Embryonic facial prominence (tissue), 1 donor: ENCODE results near the gene ST3GAL2.
"Not testable (repeated sequence)": the region's sequence is repeated elsewhere in the genome, so short reads cannot be mapped to it uniquely, and the experiment has no call there.

ENCODE experiments used
- DNase-seq: peaks from one replicate; pipeline ENCODE4 v3.0.0-alpha.2; 2016; ENCODE audit errors: extremely low spot score

Gene ST3GAL2

DNA sequence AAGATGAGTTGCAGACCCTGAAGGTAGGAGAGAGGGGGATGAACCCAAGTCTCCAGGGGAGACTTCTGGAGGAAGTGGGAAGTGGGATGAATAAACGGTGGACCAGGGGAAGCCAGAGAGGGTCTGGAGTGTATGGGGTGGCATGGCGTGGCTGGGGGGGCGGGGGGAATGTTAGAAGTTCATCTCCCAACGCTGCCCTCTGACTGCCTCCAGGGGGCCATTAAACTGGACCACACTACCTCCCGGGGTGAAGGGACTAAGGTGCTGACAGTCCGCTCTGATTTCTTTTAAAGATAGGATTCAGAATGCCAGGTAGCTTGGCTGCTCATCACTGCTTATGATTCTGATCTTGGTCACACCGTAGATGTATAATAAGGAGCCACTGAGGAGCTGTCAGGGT, 21.2 kb downstream of the ST3GAL2 start:
- no peak for DNase-seq

DNA sequence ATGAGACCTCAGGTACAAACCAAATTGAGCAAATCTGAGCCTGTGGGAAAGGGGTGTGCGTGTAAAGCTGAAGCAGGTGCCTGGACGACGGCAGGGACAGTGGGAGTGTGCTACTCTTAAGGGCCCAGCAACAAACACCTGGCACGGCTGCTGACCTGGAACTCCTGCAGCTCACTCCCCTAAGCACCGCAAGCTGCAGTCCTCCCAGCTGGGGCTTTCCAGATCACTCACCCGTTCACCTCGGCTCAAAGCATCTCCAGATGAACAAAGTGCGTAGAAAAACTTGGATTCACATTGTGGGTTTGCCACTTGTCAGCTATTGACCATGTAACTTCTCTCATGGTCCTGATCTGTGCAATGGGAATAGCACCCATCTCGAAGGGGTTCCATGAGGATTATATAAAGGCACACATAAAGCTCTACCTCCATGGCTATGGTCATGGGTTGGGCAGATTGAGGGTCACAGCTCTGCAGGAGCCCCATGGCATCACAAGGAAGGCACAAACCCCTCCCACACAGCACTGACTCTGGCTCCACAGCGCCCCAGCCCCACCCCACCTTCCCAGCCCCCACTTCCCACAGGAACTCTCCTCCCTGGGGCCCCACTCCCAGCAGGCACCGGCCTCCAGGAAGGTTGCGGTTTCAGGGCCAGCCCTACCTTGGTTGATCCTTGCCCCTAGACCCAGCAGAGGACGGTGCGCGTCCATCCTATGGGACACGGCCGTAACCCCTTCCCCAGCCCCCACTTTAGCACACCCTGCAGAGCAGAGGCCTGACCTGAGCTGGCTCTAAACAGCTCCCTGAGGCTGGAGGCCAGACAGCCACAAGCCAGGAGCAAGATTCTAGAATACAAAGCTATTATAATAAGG, 21.9 kb downstream of the ST3GAL2 start:
- no peak for DNase-seq

DNA sequence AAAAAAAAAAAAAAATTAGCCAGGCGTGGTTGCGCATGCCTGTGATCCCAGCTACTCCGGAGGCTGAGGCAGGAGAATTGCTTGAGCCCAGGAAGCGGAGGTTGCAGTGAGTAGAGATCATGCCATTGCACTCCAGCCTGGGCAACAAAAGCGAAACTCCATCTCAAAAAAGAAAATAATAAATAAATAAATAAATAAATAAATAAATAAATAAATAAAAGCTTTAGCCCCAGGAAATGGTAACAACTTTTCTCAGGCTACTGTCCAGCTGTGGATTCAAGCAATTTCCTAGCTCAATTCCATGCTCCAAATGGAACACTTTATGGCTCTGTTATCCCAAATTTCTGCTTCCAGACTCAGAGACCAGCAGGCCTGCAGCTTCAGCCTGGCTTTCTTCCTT, 25.3 kb downstream of the ST3GAL2 start:
- DNase-seq, result not testable (repeated sequence)

DNA sequence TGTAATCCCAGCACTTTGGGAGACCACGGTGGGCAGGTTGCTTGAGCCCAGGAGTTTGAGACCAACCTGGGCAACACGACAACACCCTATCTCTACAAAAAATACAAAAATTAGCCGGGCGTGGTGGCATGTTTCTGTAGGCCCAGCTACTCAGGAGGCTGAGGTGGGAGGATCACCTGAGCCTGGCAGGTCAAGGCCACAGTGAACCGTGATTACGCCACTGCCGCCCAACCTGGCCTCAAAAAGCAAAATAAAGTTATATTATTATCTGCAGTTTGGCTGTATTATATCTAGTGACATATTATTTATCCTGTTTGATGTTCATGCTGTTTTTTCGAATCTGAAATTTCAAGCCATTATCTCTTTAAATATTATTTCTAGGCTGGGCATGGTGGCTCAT, 26.5 kb downstream of the ST3GAL2 start:
- DNase-seq, result no peak

DNA sequence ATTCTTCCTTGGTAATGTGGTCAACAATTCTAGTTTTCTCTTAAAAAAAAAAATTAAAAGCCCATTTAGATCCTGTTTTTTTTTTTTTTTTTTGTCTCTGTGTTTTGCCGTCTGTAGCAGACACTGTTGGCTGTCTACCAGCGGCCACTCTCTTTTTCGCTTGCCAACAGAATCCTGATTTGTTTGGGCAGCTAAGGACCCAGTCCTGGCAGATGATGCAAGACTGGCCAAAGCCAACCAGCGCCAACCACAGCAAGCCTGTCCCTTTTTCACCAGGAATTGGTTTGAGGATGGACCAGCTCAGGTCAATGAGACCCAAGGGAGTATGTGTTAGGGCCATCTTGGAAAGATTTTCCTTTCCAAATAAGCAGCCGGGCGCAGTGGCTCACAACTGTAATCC, 28.2 kb downstream of the ST3GAL2 start:
- no peak for DNase-seq

DNA sequence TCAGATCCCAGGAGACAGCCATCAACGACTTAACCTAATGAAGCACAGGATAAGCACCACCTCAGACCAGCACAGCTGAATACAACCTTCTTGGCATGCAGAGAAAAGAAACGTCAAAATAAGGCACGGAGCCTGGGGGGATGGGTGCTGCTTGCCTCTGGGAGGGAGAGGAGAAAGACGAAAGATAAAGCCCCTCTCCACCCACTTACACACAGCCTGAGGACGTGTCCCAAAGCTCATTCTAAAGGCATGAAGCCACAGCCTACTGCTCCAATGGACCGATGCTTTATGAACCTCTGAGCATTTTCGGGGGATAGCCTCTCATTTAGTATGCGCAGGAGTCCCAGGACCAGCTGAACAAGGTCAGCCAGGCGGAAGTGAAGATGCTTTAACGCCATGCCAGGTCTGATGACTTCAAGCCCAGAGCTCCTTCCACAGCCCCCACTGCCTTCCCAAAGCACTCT, 31.1 kb downstream of the ST3GAL2 start:
- DNase-seq, result no peak

DNA sequence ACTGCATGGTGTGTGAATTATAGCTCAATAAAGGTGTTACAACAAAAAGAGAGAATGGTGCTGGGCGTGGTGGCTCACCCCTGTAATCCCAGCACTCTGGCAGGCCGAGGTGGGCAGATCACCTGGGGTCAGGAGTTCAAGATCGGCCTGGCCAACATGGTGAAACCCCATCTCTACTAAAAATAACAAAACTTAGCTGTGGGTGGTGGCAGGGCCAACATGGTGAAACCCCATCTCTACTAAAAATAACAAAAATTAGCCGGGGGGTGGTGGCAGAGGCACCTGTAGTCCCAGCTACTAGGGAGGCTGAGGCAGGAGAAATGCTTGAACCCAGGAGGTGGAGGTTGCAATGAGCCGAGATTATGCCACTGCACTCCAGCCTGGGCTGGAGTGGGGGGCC, 32.8 kb downstream of the ST3GAL2 start:
- DNase-seq, result not testable (repeated sequence)

DNA sequence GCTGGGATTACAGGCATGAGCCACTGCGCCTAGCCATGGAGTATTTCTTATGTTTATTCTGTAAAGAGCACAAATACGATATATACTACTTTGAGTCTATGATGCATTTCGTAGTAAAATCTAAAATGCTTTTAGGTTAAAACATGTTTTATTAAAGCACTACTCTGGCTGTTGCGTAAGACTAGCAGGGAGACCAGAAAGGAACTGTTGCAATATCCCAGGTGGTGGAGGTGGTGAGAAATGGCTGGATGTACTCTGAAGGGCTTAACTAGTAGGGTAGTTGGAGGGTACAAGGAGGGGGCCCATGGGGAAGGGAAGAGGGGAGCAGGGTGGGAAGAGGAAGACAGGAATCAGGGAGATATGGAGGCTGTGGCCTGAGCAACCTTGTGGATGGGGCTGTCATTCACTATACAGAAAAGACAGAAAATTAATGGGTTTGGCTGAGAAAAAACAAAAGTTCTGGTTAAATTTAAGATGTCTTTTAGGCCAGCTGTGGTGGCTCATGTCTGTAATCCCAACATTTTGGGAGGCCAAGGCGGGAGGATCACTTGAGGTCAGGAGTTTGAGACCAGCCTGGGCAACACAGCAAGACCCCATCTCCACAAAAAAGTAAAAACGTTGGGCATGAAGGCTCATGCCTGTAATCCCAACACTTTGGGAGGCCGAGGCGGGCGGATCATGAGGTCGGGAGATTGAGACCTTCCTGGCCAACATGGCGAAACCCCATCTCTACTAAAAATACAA, 35.8 kb downstream of the ST3GAL2 start:
- DNase-seq, result no peak

DNA sequence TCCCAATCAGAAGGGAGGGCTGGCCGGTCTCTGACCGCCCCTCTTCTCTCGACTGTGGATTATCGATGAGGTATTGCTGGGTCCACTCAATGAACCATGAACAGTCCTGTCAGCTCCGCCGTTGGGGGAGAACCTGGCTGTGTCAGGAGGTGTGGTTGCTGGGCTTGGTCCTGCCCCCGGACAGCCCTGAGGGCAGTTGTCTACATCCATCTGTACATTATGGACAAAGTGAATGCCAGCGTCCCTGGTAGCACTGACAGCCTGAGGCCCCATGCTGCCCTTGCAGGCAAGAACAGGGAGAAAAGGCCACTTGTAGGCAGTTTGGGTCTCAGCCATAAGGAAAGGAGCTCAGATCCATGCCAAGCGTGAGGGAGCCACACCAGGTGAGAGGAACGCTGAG, 38.9 kb downstream of the ST3GAL2 start:
- DNase-seq, result no peak

DNA sequence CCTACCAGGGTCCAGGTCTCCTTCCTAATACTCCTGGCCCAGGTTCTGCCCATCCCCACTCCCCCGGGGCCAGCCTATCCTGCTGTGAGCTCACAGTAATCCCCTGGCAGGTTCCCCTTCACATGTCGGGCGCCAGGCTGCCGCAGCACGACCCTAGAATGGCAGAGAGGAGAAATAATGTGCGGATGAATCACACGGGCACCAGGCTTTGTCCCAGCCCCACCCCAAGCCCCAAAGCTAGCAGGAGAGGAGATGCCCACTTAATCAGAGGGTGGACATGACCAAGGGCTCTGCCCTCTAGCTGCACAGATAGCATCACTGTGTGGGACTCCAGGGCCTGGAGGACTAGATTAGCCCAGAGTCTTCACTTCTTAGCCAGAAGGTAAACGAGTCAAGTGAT, 39.5 kb downstream of the ST3GAL2 start:
- no peak for DNase-seq

DNA sequence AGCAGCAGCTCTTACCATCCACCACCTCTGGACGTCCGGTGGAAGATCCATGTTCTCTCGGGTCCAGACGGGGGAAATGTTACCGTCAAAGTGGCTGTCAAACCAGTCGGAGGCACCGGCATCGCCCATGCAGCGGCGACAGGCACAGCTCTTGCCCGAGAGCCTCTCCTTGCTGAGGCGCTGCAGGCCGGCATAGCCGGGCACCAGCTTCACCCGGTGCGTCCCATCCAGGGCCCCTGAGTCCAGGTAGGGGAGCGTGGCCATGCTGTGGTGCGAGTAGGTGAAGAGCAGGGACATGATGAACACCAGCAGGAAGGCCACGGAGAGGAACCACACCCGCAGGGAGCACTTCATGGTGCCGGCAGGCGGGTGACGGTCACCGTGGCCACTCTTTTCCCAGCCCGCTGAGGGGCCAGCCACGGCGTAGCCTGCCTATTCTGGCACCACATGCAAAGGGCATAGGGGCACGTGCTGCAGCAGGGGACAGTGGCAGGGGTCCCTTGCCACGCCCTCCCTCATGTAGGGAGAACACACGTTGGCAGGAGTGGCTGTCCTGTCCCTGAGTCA, 40.6 kb downstream of the ST3GAL2 start:
- no peak for DNase-seq

DNA sequence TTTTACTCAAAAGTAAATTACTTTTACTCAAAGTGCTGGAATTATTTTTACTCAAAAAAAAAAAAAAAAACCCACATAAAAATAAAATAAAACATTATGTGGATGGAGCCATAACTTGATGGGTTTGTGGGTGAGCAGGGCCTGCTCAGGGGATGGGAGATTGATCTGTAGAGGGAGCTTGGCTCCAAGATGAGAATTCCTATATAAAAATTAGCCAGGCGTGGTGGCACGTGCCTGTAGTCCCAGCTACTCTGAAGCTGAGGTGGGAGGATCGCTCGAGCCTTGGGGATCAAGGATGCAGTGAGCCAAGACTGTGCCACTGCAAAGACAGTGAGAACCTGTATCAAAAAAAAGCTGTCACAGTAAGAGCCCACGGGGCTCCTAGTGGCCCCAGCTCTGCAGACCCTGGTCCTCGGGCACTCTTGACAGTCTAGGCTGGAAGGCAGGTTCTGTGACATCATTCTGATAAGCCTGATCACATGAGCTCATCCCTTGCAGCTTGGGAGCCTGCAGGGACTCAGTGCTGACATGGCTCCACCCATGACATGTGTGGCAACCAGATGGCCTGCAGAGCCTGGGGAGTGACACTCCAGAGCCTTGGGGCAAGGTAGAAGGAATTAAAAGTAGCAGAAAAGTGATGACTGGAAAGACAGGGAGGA, 42.5 kb downstream of the ST3GAL2 start:
- DNase-seq, result no peak

DNA sequence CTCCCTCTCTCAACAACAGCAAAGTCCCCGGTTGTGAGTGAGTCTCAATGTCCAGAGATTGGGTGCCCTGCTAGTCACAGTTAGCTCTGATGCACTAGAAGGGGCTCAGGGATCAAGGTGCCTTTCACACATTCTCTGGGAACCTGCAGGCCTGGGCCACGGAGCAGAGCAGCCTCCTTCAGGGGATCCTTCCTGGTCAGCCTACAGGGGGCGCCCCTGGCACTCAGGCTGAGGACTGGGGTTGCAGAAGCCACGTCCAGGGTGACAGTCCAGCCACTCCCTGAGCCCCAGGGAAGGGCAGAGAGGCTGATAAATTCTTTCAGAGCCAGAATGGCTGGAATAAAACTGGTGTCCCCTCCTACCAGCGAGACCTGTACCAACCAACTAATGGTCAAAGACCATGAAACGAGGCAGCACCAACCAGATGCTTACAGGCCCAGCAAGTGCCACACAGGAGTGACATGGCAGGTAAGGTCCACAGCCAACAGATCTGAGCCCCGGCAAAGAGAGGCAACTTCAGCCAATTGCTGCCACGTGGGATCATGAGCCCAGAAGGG, 43.5 kb downstream of the ST3GAL2 start:
- DNase-seq, result no peak

DNA sequence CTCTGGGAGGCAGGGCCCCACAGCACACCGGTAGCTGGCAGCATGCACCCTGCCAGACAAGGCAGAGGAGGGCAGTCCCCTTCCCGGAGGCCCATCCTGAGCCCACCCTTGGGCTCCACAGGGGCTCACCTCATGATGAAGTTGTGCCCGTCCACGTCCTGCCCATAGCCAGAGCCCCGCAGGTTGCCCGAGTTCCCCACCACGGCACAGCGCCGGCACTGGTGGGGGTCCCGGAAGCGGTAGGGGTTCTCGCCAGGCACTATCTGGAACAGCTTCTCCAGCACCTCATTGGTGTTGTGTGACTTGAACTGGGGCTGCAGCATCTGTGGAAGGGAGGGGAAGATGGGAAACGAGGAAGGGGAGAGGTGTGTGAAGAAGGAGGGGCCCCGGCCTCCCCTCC, 44.0 kb downstream of the ST3GAL2 start:
- DNase-seq, result no peak

DNA sequence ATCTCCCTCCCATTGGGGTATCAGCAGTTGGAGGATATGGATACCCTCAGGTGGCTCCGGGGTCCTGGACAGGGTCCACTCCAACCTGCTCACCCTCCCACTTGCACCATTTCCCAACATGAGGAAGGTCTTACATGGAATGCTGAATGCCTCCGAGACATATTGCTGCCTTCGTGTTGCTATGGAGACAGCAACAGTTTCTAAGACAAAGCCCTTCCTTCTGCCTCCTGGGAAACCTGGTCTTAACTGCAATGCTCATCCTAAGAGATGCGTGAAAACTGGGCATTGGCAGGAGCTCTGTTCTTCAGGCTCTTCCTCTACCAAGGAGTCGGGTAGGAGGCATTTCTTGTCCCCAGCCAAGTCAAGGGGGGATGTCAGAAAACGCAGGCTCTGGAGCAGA, 45.2 kb downstream of the ST3GAL2 start:
- no peak for DNase-seq

DNA sequence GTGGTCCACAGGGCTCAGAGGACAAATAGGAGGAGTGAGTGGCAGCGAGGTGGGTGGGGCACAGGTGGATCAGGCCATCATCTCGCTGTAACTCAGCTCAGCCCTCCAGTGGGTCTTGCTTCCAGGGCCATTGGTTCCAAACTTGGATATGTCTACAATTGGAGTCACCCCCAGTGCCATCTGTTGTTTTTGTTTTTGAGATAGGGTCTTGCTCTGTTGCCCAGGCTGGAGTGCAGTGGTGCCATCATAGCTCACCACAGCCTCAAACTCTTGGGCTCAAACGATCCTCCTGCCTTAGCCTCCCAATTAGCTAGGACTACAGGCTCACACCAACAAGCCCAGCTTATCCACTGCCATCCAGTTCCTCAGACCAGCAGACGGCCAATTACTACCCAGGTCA, 46.3 kb downstream of the ST3GAL2 start:
- no peak for DNase-seq

DNA sequence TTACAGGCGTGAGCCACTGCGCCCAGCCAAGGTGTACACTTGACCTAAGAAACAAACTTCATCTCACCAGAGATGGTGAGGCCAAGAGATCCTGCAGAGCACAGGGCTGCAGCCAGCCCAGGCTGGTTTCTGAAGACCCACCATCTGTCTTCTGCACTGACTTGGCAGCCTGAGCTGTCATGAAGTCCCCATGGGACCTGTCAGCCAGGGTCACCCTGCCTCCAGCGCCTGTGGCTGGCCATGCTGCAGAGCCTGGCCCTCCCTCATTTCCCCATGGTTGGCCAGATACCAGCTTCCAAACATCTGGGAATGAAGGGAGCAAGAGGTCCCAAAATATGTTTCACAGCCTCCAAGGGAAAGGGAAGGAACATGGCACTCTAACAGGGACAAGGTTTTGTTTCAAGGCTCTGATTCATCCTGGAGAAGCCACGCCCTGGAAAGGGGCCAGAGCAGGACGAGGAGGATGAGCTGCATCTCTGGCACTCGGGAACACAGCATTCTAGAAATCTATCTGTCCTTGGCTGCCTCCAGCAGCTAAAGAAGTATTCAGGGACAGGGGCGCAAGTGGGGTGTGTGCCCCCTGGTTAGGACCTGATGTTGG, 46.9 kb downstream of the ST3GAL2 start:
- DNase-seq, result no peak

DNA sequence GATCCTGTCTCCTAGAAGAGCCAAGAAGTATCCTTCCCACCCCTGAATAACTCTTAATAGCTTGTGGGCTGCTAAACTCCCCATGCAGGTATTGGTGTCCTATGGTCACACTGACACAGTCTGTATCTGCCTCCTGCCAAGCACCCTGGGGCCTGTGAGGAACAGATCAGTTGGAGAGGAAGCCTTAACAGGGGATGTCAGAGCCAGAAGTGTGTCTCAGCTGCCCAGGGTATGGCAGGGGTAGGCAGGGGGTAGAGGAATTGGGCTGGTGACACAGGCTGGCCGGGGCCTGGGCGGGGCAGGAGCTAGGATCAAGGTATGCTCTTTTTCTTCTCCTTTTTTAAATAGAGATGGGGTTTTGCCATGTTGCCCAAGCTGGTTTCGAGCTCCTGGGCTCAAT, 47.5 kb downstream of the ST3GAL2 start:
- DNase-seq, result no peak

DNA sequence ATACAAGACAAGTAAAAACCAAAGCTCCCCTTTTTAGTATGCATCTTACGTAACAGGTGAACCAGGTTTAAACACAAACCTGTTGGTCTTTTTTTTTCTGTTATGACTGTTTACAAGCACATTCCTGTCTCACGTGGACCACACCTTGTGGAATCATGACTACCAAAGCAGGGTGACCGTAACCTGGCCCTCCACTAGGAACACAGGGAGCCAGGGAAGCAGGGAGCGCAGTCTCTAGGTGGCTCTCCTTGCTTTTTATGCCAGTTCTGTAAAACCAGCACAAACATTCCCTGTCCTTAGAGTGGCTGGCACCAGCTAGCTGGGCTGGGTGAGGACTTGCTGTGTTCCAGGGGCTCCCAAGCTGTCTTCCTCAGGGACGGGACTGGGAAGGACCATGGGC, 48.1 kb downstream of the ST3GAL2 start:
- no peak for DNase-seq

DNA sequence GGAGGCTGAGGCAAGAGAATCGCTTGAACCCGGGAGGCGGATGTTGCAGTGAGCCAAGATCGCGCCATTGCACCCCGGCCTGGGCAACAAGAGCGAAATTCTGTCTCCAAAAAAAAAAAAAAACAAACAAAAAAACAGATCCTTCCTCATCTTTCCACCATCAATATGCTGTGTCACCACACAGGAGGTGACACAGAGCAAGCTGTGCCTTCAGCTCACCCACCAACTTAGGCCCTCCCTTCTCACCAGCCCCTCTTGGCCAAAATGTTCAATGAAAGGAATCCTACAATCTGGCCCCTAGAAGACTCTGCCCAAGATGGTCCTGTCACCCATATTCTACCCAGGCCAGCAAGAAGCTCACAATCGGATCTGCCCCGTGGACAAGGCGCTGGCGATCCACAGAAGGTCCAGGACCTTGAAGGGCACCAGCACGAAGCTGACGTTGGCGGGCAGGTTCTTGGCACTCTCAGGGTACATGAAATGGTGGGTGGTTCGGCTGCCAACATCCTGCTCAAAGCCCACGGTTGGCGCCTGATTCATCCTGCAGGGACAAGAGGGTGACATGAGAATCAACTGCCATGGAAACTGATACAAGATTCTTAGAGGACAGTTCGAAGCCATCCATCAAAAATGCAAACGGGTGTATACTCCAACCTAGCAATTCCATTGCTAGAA, 50.8 kb downstream of the ST3GAL2 start:
- DNase-seq, result no peak
